HG02970 (cell line): ENCODE results near the gene TMEM267.
"Not testable (repeated sequence)": the region's sequence is repeated elsewhere in the genome, so short reads cannot be mapped to it uniquely, and the experiment has no call there.

Experiments
- ATAC-seq: cut with Tn5 transposase; IDR thresholded peaks from one replicate; pipeline ENCODE4 v1.9.1; 2021; ENCODE audit warnings: mild to moderate bottlenecking, moderate library complexity, moderate number of reproducible peaks; ENCODE audit not compliant: unreplicated experiment, low FRiP score

Gene TMEM267

DNA sequence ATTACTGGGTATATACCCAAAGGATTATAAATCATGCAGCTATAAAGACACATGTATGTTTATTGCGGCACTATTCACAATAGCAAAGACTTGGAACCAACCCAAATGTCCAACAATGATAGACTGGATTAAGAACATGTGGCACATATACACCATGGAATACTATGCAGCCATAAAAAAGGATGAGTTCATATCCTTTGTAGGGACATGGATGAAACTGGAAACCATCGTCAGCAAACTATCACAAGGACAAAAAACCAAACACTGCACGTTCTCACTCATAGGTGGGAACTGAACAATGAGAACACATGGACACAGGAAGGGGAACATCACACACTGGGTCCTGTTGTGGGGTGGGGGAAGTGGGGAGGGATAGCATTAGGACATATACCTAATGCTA, 18.2 kb downstream of the TMEM267 start:
- ATAC-seq: not testable (repeated sequence)

DNA sequence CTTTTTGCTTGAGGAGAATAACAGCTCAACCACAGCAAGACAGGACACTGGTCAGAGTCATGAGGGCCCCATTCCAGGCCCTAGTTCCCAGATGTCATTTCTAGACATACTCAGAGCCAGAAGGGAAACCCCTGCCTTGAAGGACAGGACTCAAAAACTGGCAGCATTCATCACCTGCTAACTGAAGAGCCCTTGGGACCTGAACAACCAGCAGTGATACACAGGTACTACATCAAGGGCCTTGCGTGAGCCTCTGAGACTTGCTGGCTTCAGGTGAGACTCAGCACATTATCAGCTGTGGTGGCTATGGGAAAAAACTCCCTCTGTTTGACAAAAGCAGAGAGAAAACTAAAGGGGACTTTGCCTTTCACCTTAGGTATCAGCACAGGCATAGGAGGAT, 22.6 kb downstream of the TMEM267 start:
- no peak for ATAC-seq

DNA sequence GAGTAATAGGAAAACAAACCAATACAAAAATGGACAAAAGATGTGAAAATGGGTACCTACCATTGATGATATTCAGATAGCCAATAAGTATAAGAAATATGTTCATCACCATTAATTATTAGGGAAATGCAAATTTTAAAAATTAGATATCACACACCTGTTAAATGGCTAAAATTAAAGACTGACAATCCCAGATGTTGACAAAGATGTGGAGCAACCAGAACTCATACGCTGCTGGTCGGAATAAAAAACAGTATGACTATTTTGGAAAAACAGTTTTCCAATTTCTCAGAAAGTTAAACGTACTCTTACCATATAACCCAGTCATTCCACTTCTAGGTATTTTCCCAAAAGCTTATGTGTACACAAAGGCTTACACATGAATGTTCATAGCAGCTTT, 27.1 kb downstream of the TMEM267 start:
- no peak for ATAC-seq

- not testable (repeated sequence) for ATAC-seq
These were observed 42.1 kb downstream of the TMEM267 start for GRCh38 chr5:43441575-43441974.

DNA sequence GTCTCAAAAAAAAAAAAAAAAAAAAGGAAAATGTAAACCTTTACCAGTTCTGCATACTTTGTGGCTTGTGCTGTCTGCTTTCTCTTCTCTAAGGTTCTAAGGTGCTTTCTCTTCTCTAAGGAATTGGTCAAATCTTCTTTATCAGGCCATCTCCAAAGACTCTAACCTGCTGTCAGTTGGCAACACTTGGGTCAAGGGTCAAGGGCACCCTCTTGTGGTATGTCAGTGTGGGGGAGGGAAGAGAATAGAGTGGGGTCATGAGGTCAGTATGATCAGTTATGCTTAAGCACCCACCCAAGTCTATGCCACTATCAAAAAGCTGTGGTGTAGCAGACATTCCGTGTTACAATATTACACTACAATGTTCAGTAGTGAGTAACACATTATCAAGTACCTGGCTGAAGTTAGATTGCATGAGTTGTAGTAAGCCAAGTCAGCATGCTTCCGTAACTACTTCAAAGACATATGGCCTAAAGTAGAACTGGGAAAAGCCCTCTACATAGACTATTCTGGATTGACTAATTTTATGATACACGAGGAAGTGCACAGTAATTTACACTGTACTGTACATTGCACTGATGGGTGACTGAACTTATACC, 46.5 kb downstream of the TMEM267 start:
- ATAC-seq: no peak

DNA sequence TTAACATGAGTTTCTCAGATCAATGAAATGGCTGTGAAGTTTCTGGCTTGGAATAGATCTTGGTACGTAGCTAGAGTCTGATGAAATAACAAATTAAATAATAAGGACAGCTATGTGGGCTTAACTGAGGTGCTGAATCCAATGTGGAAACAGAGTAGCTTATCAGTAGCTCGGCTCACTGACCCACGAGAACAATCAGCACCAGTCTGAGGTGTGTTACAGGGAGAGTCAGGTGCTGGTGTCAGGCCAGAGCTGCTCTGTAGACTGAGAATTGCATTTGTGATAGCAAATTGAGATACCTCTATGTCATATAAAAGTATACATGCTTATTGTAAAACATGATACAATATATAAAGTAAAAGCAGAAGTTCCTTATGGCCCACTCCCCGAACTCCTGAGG, 50.3 kb downstream of the TMEM267 start:
- no peak for ATAC-seq

GRCh38 chr5:43432486-43433375, 50.9 kb downstream of the TMEM267 start:
- no peak for ATAC-seq

DNA sequence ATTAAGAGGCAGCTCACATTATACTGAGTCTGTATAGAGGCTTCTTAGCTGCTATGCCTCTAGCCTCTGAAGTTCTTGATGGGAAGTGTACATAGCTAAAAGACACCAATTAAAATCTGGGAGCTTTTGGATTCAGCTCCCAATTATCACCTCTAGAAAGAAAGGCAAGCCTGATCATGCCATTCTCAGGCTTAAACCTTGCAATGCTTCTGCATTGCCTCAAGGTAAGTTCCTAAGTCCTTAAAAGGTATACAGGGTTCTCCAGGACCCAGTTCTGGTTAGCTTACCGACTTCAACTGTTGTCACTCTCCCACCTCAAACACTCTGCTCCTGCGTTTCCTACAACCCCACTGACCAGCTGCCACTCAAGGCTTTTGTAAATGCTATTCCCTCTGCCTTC, 54.0 kb downstream of the TMEM267 start:
- no peak for ATAC-seq

GRCh38 chr5:43429016-43429415, 54.6 kb downstream of the TMEM267 start:
- no peak for ATAC-seq

- no peak for ATAC-seq
These were observed 56.4 kb downstream of the TMEM267 start for GRCh38 chr5:43427306-43427705.

DNA sequence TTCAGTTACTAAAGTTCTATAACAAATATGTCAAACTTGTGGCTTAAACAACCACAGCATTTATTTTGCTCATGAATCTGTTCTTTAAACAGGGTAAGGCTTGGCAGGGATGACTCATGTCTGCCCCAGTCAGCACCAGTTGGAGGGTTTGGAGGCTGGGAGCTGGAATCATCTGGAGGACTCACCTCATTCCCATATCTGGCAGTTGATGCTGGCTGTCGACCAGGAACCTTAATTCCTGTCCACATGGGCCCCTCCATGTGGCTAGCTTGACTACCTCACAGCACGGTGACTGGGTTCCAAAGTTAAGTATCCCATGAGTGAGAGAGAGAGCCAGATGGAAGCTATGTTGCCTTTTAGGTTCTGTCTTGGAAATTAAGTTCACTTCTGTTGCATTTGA, 57.7 kb downstream of the TMEM267 start:
- no peak for ATAC-seq

DNA sequence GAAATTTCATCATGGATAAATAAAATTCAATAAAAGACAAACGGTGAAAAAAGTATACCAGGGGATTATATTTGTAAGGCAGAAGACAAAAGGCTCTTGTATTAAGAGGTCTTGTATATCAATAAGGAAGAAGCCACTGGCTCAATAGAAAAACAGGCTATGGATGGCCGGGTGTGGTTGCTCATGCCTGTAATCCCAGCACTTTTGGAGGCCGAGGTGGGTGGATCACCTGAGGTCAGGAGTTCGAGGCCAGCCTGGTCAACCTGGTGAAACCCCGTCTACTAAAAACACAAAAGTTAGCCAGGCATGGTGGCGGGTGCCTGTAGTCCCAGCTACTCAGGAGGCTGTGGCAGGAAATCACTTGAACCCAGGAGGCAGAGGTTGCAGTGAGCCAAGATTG, 60.6 kb downstream of the TMEM267 start:
- not testable (repeated sequence) for ATAC-seq

- ATAC-seq: no peak
These were observed 61.5 kb downstream of the TMEM267 start for GRCh38 chr5:43422143-43422542.

DNA sequence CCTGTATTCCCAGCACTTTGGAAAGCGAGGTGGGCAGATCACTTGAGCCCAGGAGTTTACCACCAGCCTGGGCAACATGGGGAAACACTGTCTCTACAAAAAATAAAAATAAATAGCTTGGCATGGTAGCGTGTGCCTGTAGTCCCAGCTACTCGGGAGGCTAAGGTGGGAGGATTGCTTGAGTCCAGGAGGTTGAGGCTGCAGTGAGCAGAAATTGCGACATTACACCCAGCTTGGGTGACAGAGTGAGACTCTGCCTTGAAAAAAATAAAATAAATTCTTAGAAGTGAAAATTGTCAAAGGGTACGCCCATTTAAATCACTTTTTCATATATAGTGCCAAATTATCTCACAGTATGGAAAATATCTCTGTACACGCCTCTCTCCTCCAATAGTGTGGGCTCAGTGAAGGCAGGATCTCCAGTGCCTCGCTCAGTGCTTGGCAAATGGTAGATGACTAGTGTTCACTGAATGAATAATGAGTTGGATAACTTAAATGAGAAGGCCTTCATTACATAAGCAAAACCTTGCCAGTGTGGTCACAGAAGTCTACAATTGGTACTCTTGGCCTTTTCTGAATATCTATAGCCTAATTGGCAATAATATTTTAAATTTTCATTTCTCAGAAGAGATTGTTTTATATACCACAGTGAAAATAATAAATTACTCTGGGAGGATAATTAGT, 62.1 kb downstream of the TMEM267 start:
- ATAC-seq: no peak

GRCh38 chr5:43420241-43420640, 63.4 kb downstream of the TMEM267 start:
- ATAC-seq: no peak

DNA sequence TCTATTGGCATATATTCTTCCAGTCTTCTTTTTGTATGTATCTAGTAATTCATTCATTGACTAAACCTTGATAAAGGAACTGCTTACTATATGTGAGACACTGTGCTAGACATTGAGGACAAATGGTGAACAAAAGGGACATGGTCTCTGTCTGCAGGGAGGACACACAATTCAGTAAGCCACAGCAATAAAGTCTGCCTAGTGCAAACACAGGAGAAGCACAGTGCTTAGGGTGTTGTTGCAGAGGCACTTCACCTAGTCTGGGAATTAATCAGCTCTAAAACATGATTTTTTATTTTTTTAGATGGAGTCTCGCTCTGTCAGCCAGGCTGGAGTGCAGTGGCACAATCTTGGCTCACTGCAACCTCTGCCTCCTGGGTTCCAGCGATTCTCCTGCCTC, 65.1 kb downstream of the TMEM267 start:
- ATAC-seq: no peak

DNA sequence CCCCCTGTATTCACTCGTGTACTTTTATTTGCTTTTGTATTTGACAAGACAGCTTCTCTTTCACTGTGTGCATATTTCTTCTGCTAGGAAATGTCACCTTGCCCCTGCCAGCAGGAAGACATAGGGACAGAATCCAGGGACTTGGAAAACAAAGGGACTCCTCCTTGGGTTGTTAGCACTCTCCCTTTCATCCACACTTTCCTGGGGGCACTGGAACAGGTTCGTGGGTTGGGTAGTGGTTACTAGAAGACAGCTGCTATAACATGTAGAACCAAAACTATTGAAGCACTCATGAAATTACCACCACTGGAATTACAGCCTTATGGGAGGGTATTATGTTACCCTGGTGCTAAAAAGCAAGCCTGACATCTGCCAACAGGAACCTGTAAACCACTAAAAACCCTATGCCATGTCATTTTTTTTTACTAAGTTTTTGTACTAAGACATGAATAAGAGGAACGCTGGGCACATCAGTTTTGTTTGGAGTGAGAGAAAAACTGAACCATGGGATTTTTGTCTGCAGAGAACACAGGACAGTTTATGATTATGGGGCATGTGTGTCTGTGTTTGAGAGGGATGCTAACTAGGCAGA, 66.8 kb downstream of the TMEM267 start:
- ATAC-seq: no peak

- no peak for ATAC-seq
These were observed 67.5 kb downstream of the TMEM267 start for GRCh38 chr5:43415935-43416802.

DNA sequence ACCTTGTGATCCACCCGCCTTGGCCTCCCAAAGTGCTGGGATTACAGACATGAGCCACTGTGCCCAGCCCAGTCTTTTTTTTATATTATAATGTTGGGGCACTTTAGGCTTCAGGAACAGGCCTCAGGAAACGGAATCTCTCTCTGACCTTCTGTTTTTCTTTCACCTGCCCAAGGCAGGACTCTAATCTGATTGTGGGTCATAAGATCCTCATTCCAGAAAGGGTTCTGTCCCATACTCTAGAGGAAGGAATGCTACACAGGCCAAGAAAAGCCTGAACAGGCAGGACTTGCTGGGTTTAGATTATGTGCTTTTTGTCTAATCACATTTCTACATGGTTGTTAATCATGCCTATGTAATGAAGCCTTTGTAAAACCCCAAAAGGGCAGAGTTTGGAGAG, 69.7 kb downstream of the TMEM267 start:
- no peak for ATAC-seq

- ATAC-seq: no peak
These were observed 71.0 kb downstream of the TMEM267 start for GRCh38 chr5:43412644-43413043.
